Mammary epithelial cell (primary cell): ENCODE data around the gene SEMA5B.

Source experiments
- EZH2 ChIP-seq: IDR thresholded peaks from 2 replicates; pipeline ENCODE4 v1.6.1; 2012; ENCODE audit warnings: low read length, inconsistent platforms, borderline replicate concordance
- TF ChIP-seq, protein P1 (sequence below), 2 donors: IDR thresholded peaks in 1 of 2; conservative IDR thresholded peaks in 1 of 2; 2 replicates each; pipeline ENCODE4 v1.5.1; 2011 to 2012; ENCODE audit warnings: inconsistent platforms in 2 of 2, low read length in 2 of 2, mild to moderate bottlenecking in 2 of 2, control low read depth in 1 of 2, low read depth in 1 of 2; ENCODE audit not compliant: insufficient read depth in 1 of 2; ENCODE audit errors: extremely low read depth in 1 of 2

DNA sequence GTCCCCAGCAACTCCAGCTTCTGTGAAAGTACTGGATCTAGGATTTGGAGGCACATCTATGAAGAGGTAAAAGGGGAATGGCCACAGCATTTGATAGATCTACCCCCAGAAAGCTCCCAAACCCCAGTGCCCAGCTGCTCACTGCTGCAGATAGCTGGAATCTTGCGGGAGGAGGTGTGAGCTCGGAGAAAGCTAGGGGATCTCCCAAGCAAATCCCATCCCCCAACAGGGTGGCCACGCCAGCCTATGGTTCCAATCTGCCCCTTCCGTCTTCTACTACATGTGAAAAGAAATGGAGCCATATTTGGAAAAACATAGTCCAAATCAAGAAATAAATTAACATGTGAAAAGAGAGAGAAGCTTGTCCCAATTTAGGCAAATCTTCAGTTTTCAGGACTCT, 42.0 kb downstream of the SEMA5B start:
- TF ChIP-seq, protein P1, sequence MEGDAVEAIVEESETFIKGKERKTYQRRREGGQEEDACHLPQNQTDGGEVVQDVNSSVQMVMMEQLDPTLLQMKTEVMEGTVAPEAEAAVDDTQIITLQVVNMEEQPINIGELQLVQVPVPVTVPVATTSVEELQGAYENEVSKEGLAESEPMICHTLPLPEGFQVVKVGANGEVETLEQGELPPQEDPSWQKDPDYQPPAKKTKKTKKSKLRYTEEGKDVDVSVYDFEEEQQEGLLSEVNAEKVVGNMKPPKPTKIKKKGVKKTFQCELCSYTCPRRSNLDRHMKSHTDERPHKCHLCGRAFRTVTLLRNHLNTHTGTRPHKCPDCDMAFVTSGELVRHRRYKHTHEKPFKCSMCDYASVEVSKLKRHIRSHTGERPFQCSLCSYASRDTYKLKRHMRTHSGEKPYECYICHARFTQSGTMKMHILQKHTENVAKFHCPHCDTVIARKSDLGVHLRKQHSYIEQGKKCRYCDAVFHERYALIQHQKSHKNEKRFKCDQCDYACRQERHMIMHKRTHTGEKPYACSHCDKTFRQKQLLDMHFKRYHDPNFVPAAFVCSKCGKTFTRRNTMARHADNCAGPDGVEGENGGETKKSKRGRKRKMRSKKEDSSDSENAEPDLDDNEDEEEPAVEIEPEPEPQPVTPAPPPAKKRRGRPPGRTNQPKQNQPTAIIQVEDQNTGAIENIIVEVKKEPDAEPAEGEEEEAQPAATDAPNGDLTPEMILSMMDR (conservative IDR thresholded peaks at IDR 0.05 in 1 of 2, IDR thresholded peaks at IDR 0.05 in 1 of 2; ENCODE audit: extremely low read depth in 1 of 2, insufficient read depth in 1 of 2, low read depth in 1 of 2, low read length in 2 of 2) = no peak
- no peak for TF ChIP-seq EZH2
